Neural cell (in vitro differentiated cells): ENCODE data around the gene DCTD.
A peak's percentile ranks its signal among the peaks of the same experiment; 100 is the strongest.

ENCODE experiments used
- CTCF ChIP-seq: fragments of 450-650 bp; IDR thresholded peaks from 2 replicates; pipeline ENCODE4 v1.5.1; 2014; ENCODE audit warnings: antibody characterized with exemption, mild to moderate bottlenecking, moderate library complexity; ENCODE audit not compliant: poor library complexity, severe bottlenecking
- EP300 ChIP-seq: fragments of 450-650 bp; conservative IDR thresholded peaks from 2 replicates; pipeline ENCODE4 v1.6.1; 2014; ENCODE audit warnings: antibody characterized with exemption, mild to moderate bottlenecking, moderate library complexity; ENCODE audit not compliant: poor library complexity, severe bottlenecking
- POLR2AphosphoS5 ChIP-seq: IDR thresholded peaks from 2 replicates; pipeline ENCODE4 v1.6.1; 2012
- RAD21 ChIP-seq: fragments of 450-650 bp; conservative IDR thresholded peaks from 2 replicates; pipeline ENCODE4 v1.6.1; 2014; ENCODE audit warnings: antibody characterized with exemption, mild to moderate bottlenecking, moderate library complexity

- TF ChIP-seq CTCF = peak; percentile 73
- TF ChIP-seq EP300 = no peak
- no peak for TF ChIP-seq POLR2AphosphoS5
- TF ChIP-seq RAD21 = peak; percentile 72
Observed at GRCh38 chr4:182925298-182925757, 8.1 kb upstream of the DCTD start.
